Keratinocyte (primary cell): ENCODE results near the gene DUSP14. TPM values are rescaled to one million over a fixed set of nuclear protein-coding genes. Genes with fewer than 3 reads are reported as not detected.

Experiments used
- DNase-seq: peaks from one replicate; pipeline ENCODE4 v3.0.0-alpha.2; 2011; ENCODE audit warnings: low read depth, missing footprints, low spot score
- FAIRE-seq: peaks from 2 replicates; lab custom pipeline; 2011; peaks lifted over from hg19 to GRCh38; lab: Jason Lieb, UNC
- H2AFZ ChIP-seq: 2 replicates; pipeline ENCODE4 v1.6.0; 2012; ENCODE audit warnings: low read length, control low read depth, inconsistent platforms; ENCODE audit not compliant: control insufficient read depth
- H3K27ac ChIP-seq: 2 replicates; pipeline ENCODE4 v1.5.1; 2011; ENCODE audit warnings: low read length; ENCODE audit not compliant: control insufficient read depth, insufficient read depth
- H3K27me3 ChIP-seq: 3 replicates; pipeline ENCODE4 v1.6.0; 2011; ENCODE audit warnings: low read length; ENCODE audit not compliant: control insufficient read depth, insufficient read depth; ENCODE audit errors: extremely low read depth
- H3K36me3 ChIP-seq, 2 experiments: 2 replicates in 1 of 2; 3 replicates in 1 of 2; pipeline ENCODE4 v1.5.1; 2011; ENCODE audit warnings: low read length in 2 of 2, mild to moderate bottlenecking in 1 of 2; ENCODE audit not compliant: control insufficient read depth in 2 of 2, insufficient read depth in 2 of 2; ENCODE audit errors: extremely low read depth in 1 of 2
- H3K4me1 ChIP-seq: 3 replicates; pipeline ENCODE4 v1.5.1; 2011; ENCODE audit warnings: low read length; ENCODE audit not compliant: control insufficient read depth, insufficient read depth; ENCODE audit errors: extremely low read depth
- H3K4me2 ChIP-seq: 3 replicates; pipeline ENCODE4 v1.6.0; 2011; ENCODE audit warnings: low read depth, low read length; ENCODE audit not compliant: control insufficient read depth, insufficient read depth; ENCODE audit errors: extremely low read depth
- H3K4me3 ChIP-seq, 3 experiments: fragments of 200-600 bp in 1 of 3; sonication (generic) in 1 of 3; 2 replicates in 2 of 3; 3 replicates in 1 of 3; pipeline ENCODE4 v1.5.1; 2011 to 2016; ENCODE audit warnings: low read length in 3 of 3, mild to moderate bottlenecking in 3 of 3, control low read depth in 2 of 3, inconsistent platforms in 1 of 3, low read depth in 1 of 3, mixed read lengths in 1 of 3, mixed run types in 1 of 3, moderate library complexity in 1 of 3; ENCODE audit not compliant: control insufficient read depth in 2 of 3, insufficient read depth in 2 of 3; ENCODE audit errors: extremely low read depth in 1 of 3
- H3K79me2 ChIP-seq: 2 replicates; pipeline ENCODE4 v1.6.0; 2012; ENCODE audit warnings: low read length; ENCODE audit not compliant: control insufficient read depth, insufficient read depth
- H3K9ac ChIP-seq: 3 replicates; pipeline ENCODE4 v1.6.0; 2011; ENCODE audit warnings: low read length; ENCODE audit not compliant: control insufficient read depth, insufficient read depth; ENCODE audit errors: extremely low read depth
- H3K9me1 ChIP-seq: 3 replicates; pipeline ENCODE4 v1.6.0; 2011; ENCODE audit warnings: low read length; ENCODE audit not compliant: control insufficient read depth, insufficient read depth; ENCODE audit errors: extremely low read depth
- H3K9me3 ChIP-seq: 2 replicates; pipeline ENCODE4 v1.5.1; 2012; ENCODE audit warnings: low read depth, low read length; ENCODE audit not compliant: control insufficient read depth
- H4K20me1 ChIP-seq: 3 replicates; pipeline ENCODE4 v1.6.0; 2011; ENCODE audit warnings: low read length; ENCODE audit not compliant: control insufficient read depth, insufficient read depth; ENCODE audit errors: extremely low read depth
- EZH2 ChIP-seq: IDR thresholded peaks from one replicate; pipeline ENCODE4 v1.6.1; 2012; ENCODE audit warnings: inconsistent platforms, mild to moderate bottlenecking, low read length, moderate library complexity
- dilution Hi-C: fragments of 300-500 bp; cut with MboI; formaldehyde crosslinking; loops from one replicate; pipeline ENCODE4 v1.7.0; 2020; ENCODE audit warnings: low sequenced_read_pairs; ENCODE audit not compliant: extremely low pct_ligation_motif_present
- polyA plus RNA-seq, 5 experiments: library from polyadenylated mRNA; depleted of rRNA in 3 of 5; stranded (reverse) in 3 of 5; stranded (forward) in 1 of 5; unstranded in 1 of 5; fragments of >200 nt; gene quantifications; 1 replicate in 1 of 5; 2 replicates in 3 of 5; 3 replicates in 1 of 5; pipeline versions ENCODE4 v1.2.1 to v1.2.3, GENCODE V29; 2011 to 2012; ENCODE audit warnings: missing spikeins in 2 of 5, low read depth in 1 of 5, low replicate concordance in 1 of 5
- TF ChIP-seq, protein P1 (sequence below), 3 experiments: IDR thresholded peaks in 1 of 3; conservative IDR thresholded peaks in 1 of 3; optimal IDR thresholded peaks in 1 of 3; 2 replicates in 2 of 3; 3 replicates in 1 of 3; pipeline versions ENCODE3 to v1.5.1; 2011; ENCODE audit warnings: low read length in 3 of 3, mild to moderate bottlenecking in 3 of 3, moderate library complexity in 2 of 3, control low read depth in 1 of 3, inconsistent platforms in 1 of 3; ENCODE audit not compliant: insufficient read depth in 2 of 3; ENCODE audit errors: extremely low read depth in 1 of 3

The DUSP14 gene
- polyA plus RNA-seq, 1 donor (not counting 4 experiments of a cell fraction or from before 2014, with no cell fraction given): 169 TPM

DNA sequence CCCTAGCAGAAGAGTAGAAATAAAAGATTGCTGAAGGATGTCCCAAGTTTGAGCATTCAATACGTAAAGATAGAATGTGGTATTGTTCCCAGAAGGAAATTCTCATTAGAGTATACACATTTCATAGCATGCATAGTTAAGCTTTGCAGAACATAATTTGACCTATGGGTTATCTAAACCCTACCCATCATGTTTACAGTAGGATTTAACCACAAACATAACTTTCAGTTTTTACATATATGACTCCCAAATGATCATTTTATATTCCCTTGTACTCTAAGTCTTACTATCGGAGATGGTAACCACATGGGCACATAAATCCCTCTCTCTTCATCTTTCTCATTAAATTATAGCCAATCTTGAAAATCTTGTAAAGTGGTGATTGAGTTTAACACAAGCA, 68.6 kb downstream of the DUSP14 start:
- H3K9me3 ChIP-seq: no peaks in the 10 kb centered on the region
- no peak for DNase-seq
- H3K4me1 ChIP-seq: no peaks in the 10 kb centered on the region
- H3K79me2 ChIP-seq: no peaks in the 10 kb centered on the region
- no peak overlapping the region for H3K4me2 ChIP-seq
- no peak overlapping the region for H2AFZ ChIP-seq
- no peaks in the 10 kb centered on the region for H3K27me3 ChIP-seq
- TF ChIP-seq, protein P1, sequence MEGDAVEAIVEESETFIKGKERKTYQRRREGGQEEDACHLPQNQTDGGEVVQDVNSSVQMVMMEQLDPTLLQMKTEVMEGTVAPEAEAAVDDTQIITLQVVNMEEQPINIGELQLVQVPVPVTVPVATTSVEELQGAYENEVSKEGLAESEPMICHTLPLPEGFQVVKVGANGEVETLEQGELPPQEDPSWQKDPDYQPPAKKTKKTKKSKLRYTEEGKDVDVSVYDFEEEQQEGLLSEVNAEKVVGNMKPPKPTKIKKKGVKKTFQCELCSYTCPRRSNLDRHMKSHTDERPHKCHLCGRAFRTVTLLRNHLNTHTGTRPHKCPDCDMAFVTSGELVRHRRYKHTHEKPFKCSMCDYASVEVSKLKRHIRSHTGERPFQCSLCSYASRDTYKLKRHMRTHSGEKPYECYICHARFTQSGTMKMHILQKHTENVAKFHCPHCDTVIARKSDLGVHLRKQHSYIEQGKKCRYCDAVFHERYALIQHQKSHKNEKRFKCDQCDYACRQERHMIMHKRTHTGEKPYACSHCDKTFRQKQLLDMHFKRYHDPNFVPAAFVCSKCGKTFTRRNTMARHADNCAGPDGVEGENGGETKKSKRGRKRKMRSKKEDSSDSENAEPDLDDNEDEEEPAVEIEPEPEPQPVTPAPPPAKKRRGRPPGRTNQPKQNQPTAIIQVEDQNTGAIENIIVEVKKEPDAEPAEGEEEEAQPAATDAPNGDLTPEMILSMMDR (optimal IDR thresholded peaks at IDR 0.05 in 1 of 3, IDR thresholded peaks at IDR 0.05 in 1 of 3, conservative IDR thresholded peaks at IDR 0.05 in 1 of 3; ENCODE audit: extremely low read depth in 1 of 3, insufficient read depth in 2 of 3, low read length in 3 of 3): no peak
- TF ChIP-seq EZH2: no peak
- no peak for FAIRE-seq
- dilution Hi-C loops: no loop called here
- no peak overlapping the region for H3K4me3 ChIP-seq
- no peaks in the 10 kb centered on the region for H4K20me1 ChIP-seq
- no peak overlapping the region for H3K9ac ChIP-seq
- no peaks in the 10 kb centered on the region for H3K9me1 ChIP-seq
- no peak overlapping the region for H3K27ac ChIP-seq
- peaks cover 0 to 7% of the 10 kb centered on the region in 2 experiments for H3K36me3 ChIP-seq

DNA sequence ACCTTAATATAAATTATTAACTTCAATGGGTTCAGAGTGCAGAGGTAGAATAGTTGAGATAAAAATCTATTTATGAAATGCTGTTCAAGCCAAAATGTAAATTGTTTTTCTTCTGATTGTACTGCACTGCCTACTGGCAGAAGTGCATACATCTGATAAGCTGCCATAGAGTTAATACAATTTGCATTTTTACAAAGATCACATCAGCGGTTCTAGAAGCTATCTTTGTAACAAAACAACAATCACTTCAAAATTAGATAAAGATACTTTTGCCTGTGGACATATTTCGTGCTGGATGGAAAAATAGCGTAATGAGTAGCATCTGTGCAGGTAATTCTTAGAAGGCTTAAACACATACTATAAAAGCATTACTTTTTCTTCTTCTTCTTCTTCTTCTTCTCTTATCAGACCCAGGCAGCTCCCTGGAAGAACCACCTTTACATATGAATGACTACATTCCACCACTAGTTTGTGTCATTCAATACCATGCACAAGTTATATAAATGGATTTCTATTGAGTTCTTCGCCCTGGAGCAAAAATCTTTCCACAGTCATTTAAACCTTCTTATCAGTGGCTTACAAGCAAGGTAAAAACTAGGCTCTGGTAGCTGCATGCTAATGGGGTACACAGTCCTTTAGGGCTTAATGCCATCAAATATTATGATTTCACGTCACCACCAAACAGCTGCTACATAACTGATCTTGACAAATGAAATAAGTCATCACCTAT, 72.5 kb downstream of the DUSP14 start:
- Histone ChIP-seq H3K4me1 (no peaks in the 10 kb centered on the region), H3K9me3 (no peaks in the 10 kb centered on the region), H3K27me3 (no peaks in the 10 kb centered on the region), H4K20me1 (no peaks in the 10 kb centered on the region), H3K4me2 (no peak overlapping the region), H3K9ac (no peak overlapping the region), H2AFZ (no peak overlapping the region), H3K9me1 (no peaks in the 10 kb centered on the region), H3K79me2 (no peaks in the 10 kb centered on the region), H3K4me3 (no peak overlapping the region), H3K36me3 (peaks cover 4 to 5% of the 10 kb centered on the region in 2 experiments), H3K27ac (no peak overlapping the region)
- dilution Hi-C loops: no loop called here
- no peak for DNase-seq
- no peak for FAIRE-seq
- no peak for TF ChIP-seq EZH2
- TF ChIP-seq, protein P1 (optimal IDR thresholded peaks at IDR 0.05 in 1 of 3, IDR thresholded peaks at IDR 0.05 in 1 of 3, conservative IDR thresholded peaks at IDR 0.05 in 1 of 3; ENCODE audit: extremely low read depth in 1 of 3, insufficient read depth in 2 of 3, low read length in 3 of 3): no peak

Other genes with a start within 250 kb of the DUSP14 start
- not detected in 3 replicates for gene C17orf78, start 113.9 kb upstream of the DUSP14 start, polyA plus RNA-seq
- 66.7 to 85.8 TPM (median 82.2 TPM) in 3 replicates for gene ACACA, start 83.1 kb upstream of the DUSP14 start, polyA plus RNA-seq
- gene TADA2A, start 83.0 kb upstream of the DUSP14 start, polyA plus RNA-seq: 9.1 to 13.8 TPM (median 11.8 TPM) in 3 replicates
- gene SYNRG, start 119.5 kb downstream of the DUSP14 start, polyA plus RNA-seq: 8.9 to 9.2 TPM (median 9.1 TPM) in 3 replicates
- gene DDX52, start 153.6 kb downstream of the DUSP14 start, polyA plus RNA-seq: 10.3 to 22.4 TPM (median 21.8 TPM) in 3 replicates